Measurements from ENCODE around the gene NOXO1. TPM values are rescaled to one million over a fixed set of nuclear protein-coding genes. Genes with fewer than 3 reads are reported as not detected.
A peak's percentile ranks its signal among the peaks of the same experiment; 100 is the strongest.

NOXO1 gene
- total and polyA plus RNA-seq, 11 donors = 0.06 to 0.15 TPM; not detected in 9

- 82 to 92% (median 90%) methylated on average over 11 to 19 of the region's 19 CpGs for WGBS, 4 donors
- Histone ChIP-seq H3K27ac (no peak overlapping the region), H3K4me3 (no peak overlapping the region), H3K36me3 (peaks cover 0 to 10% (median 4%) of the 10 kb centered on the region in 9 donors), H3K4me1 (peaks cover 0 to 32% (median 17%) of the 10 kb centered on the region in 12 donors), H3K27me3 (no peaks in the 10 kb centered on the region), H3K9me3 (no peaks in the 10 kb centered on the region)
- intact Hi-C loops (cut with DNase I) = no loop called here
- TF ChIP-seq CTCF (IDR thresholded peaks at IDR 0.05) (no peak), POLR2A (IDR thresholded peaks at IDR 0.05) (no peak)
- ATAC-seq = no peak
- DNase-seq = no peak
These were observed 35.5 kb downstream of the NOXO1 start for GRCh38 chr16:1945559-1946391.

GRCh38 chr16:1944612-1945199, 36.6 kb downstream of the NOXO1 start:
- H3K27ac ChIP-seq = no peak overlapping the region
- intact Hi-C loops (cut with DNase I) = loop anchor here in 1 of 10 donors (5.0 kb wide), 1 partner anchor 162 kb away; the partner anchor contains the start of genes NUBP2 and SPSB3
- no peak overlapping the region for H3K4me3 ChIP-seq
- ATAC-seq (no peak), DNase-seq (no peak)
- no peak for TF ChIP-seq CTCF (IDR thresholded peaks at IDR 0.05)
- TF ChIP-seq POLR2A (IDR thresholded peaks at IDR 0.05) = no peak
- no peaks in the 10 kb centered on the region for H3K9me3 ChIP-seq
- peaks cover 0 to 20% (median 14%) of the 10 kb centered on the region in 9 donors for H3K36me3 ChIP-seq
- peaks cover 0 to 24% (median 16%) of the 10 kb centered on the region in 12 donors for H3K4me1 ChIP-seq
- WGBS, 4 donors = 92 to 93% (median 92%) methylated on average over 20 to 21 of the region's 21 CpGs
- no peaks in the 10 kb centered on the region for H3K27me3 ChIP-seq

DNA sequence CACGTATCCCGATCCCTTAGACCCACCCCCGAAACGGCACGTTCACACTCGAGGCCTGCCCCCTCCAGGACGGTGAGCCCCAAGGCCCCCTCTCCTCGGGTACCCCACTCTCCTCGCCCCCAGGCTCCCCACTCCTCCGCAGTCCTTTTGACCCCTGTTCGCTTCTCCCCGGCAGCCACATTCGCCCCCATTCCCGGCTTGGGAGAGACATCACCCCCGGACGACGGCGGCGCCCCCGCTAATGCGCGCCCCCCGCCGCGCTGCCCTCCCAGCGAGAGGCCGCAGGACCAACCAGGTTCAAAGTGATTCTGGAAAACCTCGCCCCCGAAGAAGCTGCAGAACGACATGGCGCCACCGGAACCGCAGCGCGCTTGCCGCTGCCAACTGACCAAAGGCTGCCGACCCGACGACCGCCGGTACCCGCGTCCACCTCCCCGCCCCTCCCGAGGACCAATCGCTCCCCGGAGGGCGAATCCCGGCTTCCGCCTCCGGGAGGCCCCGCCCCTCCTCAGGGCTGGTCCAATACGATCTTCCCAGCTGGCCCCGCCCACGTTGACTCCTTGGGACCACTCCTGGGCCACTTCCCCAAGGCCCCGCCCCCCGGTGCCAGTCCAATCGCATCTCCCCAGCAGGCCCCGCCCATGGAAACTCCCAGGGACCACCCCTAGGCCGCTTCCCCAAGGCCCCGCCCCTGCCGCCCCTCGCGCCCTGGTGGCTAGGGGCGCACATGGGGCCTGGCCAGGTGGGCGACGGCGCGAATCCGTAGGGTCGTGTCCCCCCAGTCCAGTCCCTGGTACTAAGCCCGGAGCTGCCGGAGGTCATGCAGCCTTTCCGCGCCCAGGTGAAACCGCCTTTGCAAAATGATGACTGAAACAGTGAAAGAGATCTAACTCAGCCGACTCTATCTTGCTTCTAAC, 38.2 kb downstream of the NOXO1 start, which contains the start of gene MSRB1:
Gene MSRB1 (minus strand): TSS at position 390 of the 917 bp plus-strand sequence. CDS start 43 bp downstream, at position 347.
- DNase-seq (peak; percentile 100), ATAC-seq (peak; percentile 91 to 96 (median 93))
- H3K9me3 ChIP-seq = no peaks in the 10 kb centered on the region
- peaks cover 0 to 30% (median 16%) of the 10 kb centered on the region in 12 donors for H3K4me1 ChIP-seq
- WGBS, 4 donors = 2 to 5% (median 2%) methylated on average over 31 to 77 of the region's 77 CpGs
- peak; percentile 90 to 98 for TF ChIP-seq POLR2A (IDR thresholded peaks at IDR 0.05)
- TF ChIP-seq CTCF (IDR thresholded peaks at IDR 0.05) = no peak
- intact Hi-C loops (cut with DNase I) = loop anchor here in 2 of 10 donors (1.0 to 5.0 kb wide), 2 partner anchors 18 to 161 kb away; partner anchors contain the start of genes NUBP2 (in 1 of the 2) and SPSB3 (in 1 of the 2)
- H3K36me3 ChIP-seq = peaks cover 0 to 36% (median 31%) of the 10 kb centered on the region in 9 donors
- peak within 1 kb of the TSS in 11 of 12 donors; percentile 77 to 89 (median 81) for H3K27ac ChIP-seq
- H3K4me3 ChIP-seq = peak within 1 kb of the TSS; percentile 50 to 88 (median 78)
- H3K27me3 ChIP-seq = no peaks in the 10 kb centered on the region

All from heart left ventricle (tissue), 16 donors.